CD8-positive, alpha-beta memory T cell (primary cell): Measurements from ENCODE around the gene PI3. TPM values are rescaled to one million over a fixed set of nuclear protein-coding genes. Genes with fewer than 3 reads are reported as not detected.
"Not testable (repeated sequence)": the region's sequence is repeated elsewhere in the genome, so short reads cannot be mapped to it uniquely, and the experiment has no call there.

Experiments used
- CTCF ChIA-PET: fragments of 350-600 bp; sonication (Branson Sonifier 250); formaldehyde crosslinking; loops from one replicate; lab custom pipeline; 2021; ENCODE audit warnings: antibody characterized with exemption; lab: Charles Lee
- POLR2A ChIA-PET: fragments of 350-600 bp; sonication (Branson Sonifier 250); formaldehyde crosslinking; loops from one replicate; lab custom pipeline; 2021; ENCODE audit warnings: antibody characterized with exemption; lab: Charles Lee
- DNase-seq, 5 donors: peaks; one replicate each; pipeline versions ENCODE4 v3.0.0 to v3.0.0-alpha.2; 2020 to 2022; ENCODE audit warnings: mixed read lengths in 1 of 5
- H3K27ac ChIP-seq: one replicate; pipeline ENCODE4 v1.7.0; 2013; ENCODE audit warnings: low read depth, mild to moderate bottlenecking, low read length, moderate library complexity
- H3K27me3 ChIP-seq: 2 replicates; pipeline ENCODE4 v1.7.0; 2013; ENCODE audit warnings: low read length, mild to moderate bottlenecking; ENCODE audit not compliant: insufficient read depth, poor library complexity, severe bottlenecking
- H3K36me3 ChIP-seq: 2 replicates; pipeline ENCODE4 v1.7.0; 2013; ENCODE audit warnings: mild to moderate bottlenecking, low read length, moderate library complexity; ENCODE audit not compliant: insufficient read depth
- H3K4me1 ChIP-seq: 2 replicates; pipeline ENCODE4 v1.7.0; 2013; ENCODE audit warnings: mild to moderate bottlenecking, low read length, moderate library complexity; ENCODE audit not compliant: insufficient read depth
- H3K4me3 ChIP-seq: 2 replicates; pipeline ENCODE4 v1.7.0; 2013; ENCODE audit warnings: mild to moderate bottlenecking, low read length
- H3K9me3 ChIP-seq: 2 replicates; pipeline ENCODE4 v1.7.0; 2013; ENCODE audit warnings: mild to moderate bottlenecking, low read length
- H3K27ac Mint-ChIP-seq, 8 donors: one replicate each; pipeline ENCODE4 v1.8.0; 2020 to 2021; ENCODE audit warnings: mixed read lengths in 8 of 8, mild to moderate bottlenecking in 6 of 8, inconsistent platforms in 3 of 8, moderate library complexity in 3 of 8
- H3K27me3 Mint-ChIP-seq, 2 donors: one replicate each; pipeline ENCODE4 v1.8.0; 2020 to 2021; ENCODE audit warnings: mixed read lengths in 2 of 2, mild to moderate bottlenecking in 1 of 2, moderate library complexity in 1 of 2
- H3K36me3 Mint-ChIP-seq, 3 donors: one replicate each; pipeline ENCODE4 v1.8.0; 2020 to 2021; ENCODE audit warnings: mixed read lengths in 3 of 3, inconsistent platforms in 1 of 3, mild to moderate bottlenecking in 1 of 3
- H3K4me1 Mint-ChIP-seq, 3 donors: one replicate each; pipeline ENCODE4 v1.8.0; 2020 to 2021; ENCODE audit warnings: mixed read lengths in 3 of 3, inconsistent platforms in 1 of 3, mild to moderate bottlenecking in 1 of 3
- H3K4me3 Mint-ChIP-seq, 7 donors: one replicate each; pipeline ENCODE4 v1.8.0; 2020 to 2021; ENCODE audit warnings: mixed read lengths in 7 of 7, mild to moderate bottlenecking in 6 of 7, moderate library complexity in 4 of 7, inconsistent platforms in 2 of 7
- H3K9me3 Mint-ChIP-seq, 5 donors: one replicate each; pipeline ENCODE4 v1.8.0; 2020 to 2022; ENCODE audit warnings: mixed read lengths in 5 of 5, mild to moderate bottlenecking in 3 of 5, moderate library complexity in 2 of 5, inconsistent platforms in 1 of 5
- polyA plus RNA-seq: library from polyadenylated mRNA; unstranded; fragments of 300-500 nt; fragmentation: Illumina TruSeq; gene quantifications from one replicate; pipeline ENCODE4 v1.2.3, GENCODE V29; 2021
- total RNA-seq, 2 experiments: library from RNA; stranded (reverse); gene quantifications; one replicate each; pipeline ENCODE4 v1.2.3, GENCODE V29; 2021

Gene PI3
- total and polyA plus RNA-seq, 3 experiments from 2014 or later: 0.42 TPM; not detected in 2

DNA sequence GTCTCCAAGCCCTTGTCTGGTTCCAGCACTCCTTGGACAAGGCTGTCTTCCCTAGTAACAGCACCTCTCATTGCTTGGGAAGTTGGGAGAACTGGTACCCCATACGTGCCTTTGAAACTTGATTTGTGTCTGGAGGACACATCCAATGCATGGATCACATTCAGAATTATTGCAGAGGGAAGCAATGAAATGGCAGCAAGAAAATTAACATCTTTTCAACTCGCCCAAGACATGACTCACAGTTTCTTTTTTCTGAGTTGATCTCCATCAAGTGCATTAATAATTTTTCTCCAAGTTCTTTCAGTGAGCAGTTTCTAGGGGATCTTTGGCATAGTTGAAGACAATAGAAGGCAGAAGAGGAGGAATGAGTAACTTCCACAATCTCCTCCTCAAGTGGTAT, 22.3 kb upstream of the PI3 start:
- H3K9me3 Mint-ChIP-seq: peaks cover 0 to 6% (median 5%) of the 10 kb centered on the region in 5 donors
- ChIA-PET CTCF (no interaction called here), POLR2A (no interaction called here)
- H3K4me3 Mint-ChIP-seq: no peak overlapping the region
- no peaks in the 10 kb centered on the region for H3K36me3 ChIP-seq
- DNase-seq: no peak
- peaks cover 0 to 3% (median 0%) of the 10 kb centered on the region in 3 donors for H3K36me3 Mint-ChIP-seq
- no peaks in the 10 kb centered on the region for H3K9me3 ChIP-seq
- H3K4me3 ChIP-seq: no peak overlapping the region
- H3K27me3 ChIP-seq: no peaks in the 10 kb centered on the region
- no peaks in the 10 kb centered on the region for H3K4me1 ChIP-seq
- H3K27me3 Mint-ChIP-seq: peaks cover 9 to 71% of the 10 kb centered on the region in 2 donors
- H3K4me1 Mint-ChIP-seq: no peaks in the 10 kb centered on the region
- H3K27ac Mint-ChIP-seq: no peak overlapping the region
- H3K27ac ChIP-seq: no peak overlapping the region

DNA sequence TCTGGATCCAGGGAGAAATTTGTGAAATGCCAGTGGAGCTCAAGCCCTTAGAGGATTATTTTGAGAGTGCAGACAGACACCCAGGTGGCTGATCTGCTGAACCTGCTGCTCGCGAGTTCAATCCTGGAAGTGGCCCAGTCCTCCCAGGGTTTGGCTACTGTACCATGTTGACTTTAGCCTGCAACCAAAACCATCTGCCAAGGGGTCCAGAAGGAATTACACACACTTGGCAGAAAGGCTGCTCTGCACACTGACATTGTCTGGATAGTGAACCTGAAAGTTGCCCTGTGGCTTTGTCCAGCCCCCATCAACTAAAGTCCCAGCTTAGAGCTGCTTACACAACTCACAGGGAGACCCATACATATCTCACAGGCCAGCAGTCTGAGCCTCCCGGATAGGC, 21.6 kb upstream of the PI3 start:
- H3K27me3 Mint-ChIP-seq: peaks cover 9 to 73% of the 10 kb centered on the region in 2 donors
- POLR2A ChIA-PET: no interaction called here
- CTCF ChIA-PET: no interaction called here

DNA sequence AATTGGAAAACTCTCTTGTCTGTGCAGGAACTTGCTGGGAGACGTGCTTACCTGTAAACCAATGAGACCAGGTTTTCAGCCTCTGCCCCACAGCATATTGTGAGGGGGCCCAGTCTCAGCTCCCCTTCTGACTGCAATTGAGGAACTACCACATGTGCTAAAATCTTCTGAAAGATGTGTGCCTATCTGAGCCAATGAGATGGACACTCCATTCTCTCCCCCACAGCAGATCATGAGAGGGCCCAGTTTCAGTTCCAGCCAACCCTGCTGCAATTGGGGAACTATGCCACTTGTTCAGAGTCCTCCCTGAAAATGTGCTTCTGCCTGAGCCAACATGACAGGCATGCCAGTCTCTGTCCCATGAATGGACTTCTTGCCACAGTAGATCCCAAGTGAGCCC, 20.9 kb upstream of the PI3 start:
- H3K27ac Mint-ChIP-seq: no peak overlapping the region
- no peaks in the 10 kb centered on the region for H3K4me1 ChIP-seq
- no peaks in the 10 kb centered on the region for H3K27me3 ChIP-seq
- H3K27ac ChIP-seq: no peak overlapping the region
- no peak for DNase-seq
- H3K4me3 ChIP-seq: no peak overlapping the region
- H3K9me3 Mint-ChIP-seq: peaks cover 5 to 17% (median 11%) of the 10 kb centered on the region in 5 donors
- peaks cover 9 to 75% of the 10 kb centered on the region in 2 donors for H3K27me3 Mint-ChIP-seq
- H3K4me3 Mint-ChIP-seq: no peak overlapping the region
- no peaks in the 10 kb centered on the region for H3K9me3 ChIP-seq
- no peaks in the 10 kb centered on the region for H3K4me1 Mint-ChIP-seq
- H3K36me3 ChIP-seq: no peaks in the 10 kb centered on the region
- H3K36me3 Mint-ChIP-seq: peaks cover 0 to 8% (median 2%) of the 10 kb centered on the region in 3 donors
- POLR2A ChIA-PET: no interaction called here
- CTCF ChIA-PET: no interaction called here

More for the DNA sequence above, 21.6 kb upstream of the PI3 start:
- H3K9me3 Mint-ChIP-seq: peaks cover 0 to 11% (median 5%) of the 10 kb centered on the region in 5 donors
- H3K36me3 Mint-ChIP-seq: peaks cover 0 to 3% (median 0%) of the 10 kb centered on the region in 3 donors
- DNase-seq: no peak
- Histone ChIP-seq H3K36me3 (no peaks in the 10 kb centered on the region), H3K27ac (no peak overlapping the region), H3K4me3 (no peak overlapping the region), H3K9me3 (no peaks in the 10 kb centered on the region), H3K4me1 (no peaks in the 10 kb centered on the region), H3K27me3 (no peaks in the 10 kb centered on the region)
- H3K4me1 Mint-ChIP-seq: no peaks in the 10 kb centered on the region
- H3K4me3 Mint-ChIP-seq: no peak overlapping the region
- no peak overlapping the region for H3K27ac Mint-ChIP-seq

DNA sequence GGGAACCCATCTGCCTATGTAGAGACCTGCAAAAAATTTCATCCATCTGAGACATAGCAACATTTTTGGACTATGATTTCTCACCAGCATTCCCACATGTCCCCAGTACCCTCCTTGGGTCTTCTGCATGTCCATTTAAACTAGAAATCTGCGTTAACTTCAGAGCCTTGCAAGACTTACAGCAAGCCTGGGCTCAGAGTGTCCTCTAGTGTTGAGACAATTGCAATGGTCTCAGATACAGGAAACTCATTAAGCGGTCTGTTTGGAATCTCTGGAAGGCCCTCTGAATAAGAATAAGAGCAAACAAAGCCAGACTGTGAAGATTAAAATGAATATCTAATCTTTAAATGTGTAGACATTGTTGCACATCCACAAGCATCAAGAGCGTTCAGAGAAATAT, 20.5 kb upstream of the PI3 start:
- Histone ChIP-seq H3K27ac (no peak overlapping the region), H3K9me3 (no peaks in the 10 kb centered on the region), H3K36me3 (no peaks in the 10 kb centered on the region), H3K27me3 (no peaks in the 10 kb centered on the region), H3K4me3 (no peak overlapping the region), H3K4me1 (no peaks in the 10 kb centered on the region)
- H3K4me3 Mint-ChIP-seq: no peak overlapping the region
- ChIA-PET POLR2A (no interaction called here), CTCF (no interaction called here)
- no peak overlapping the region for H3K27ac Mint-ChIP-seq
- no peaks in the 10 kb centered on the region for H3K4me1 Mint-ChIP-seq
- H3K9me3 Mint-ChIP-seq: peaks cover 9 to 21% (median 15%) of the 10 kb centered on the region in 5 donors
- peaks cover 0 to 11% (median 2%) of the 10 kb centered on the region in 3 donors for H3K36me3 Mint-ChIP-seq
- DNase-seq: no peak
- peaks cover 8 to 75% of the 10 kb centered on the region in 2 donors for H3K27me3 Mint-ChIP-seq

DNA sequence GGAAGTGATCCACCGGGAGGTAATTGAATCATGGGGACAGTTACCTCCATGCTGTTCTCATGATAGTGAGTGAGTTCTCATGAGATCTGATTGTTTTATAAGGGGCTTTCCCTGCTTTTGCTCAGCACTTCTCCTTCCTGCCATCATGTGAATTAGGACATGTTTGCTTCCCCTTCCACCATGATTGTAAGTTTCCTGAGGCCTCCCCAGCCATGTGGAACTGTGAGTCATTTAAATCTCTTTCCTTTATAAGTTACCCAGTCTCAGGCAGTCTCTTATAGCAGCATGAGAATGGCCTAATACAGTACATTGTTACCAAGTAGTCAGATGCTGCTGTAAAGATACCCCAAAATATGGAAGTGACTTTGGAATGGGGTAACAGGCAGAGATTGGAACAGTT, 19.9 kb upstream of the PI3 start:
- peaks cover 13 to 25% (median 17%) of the 10 kb centered on the region in 5 donors for H3K9me3 Mint-ChIP-seq
- H3K4me1 ChIP-seq, H3K4me3 Mint-ChIP-seq, H3K27ac Mint-ChIP-seq, H3K4me3 ChIP-seq, POLR2A ChIA-PET, CTCF ChIA-PET, H3K27ac ChIP-seq, DNase-seq, H3K36me3 ChIP-seq, H3K27me3 ChIP-seq, H3K4me1 Mint-ChIP-seq, H3K9me3 ChIP-seq: not testable (repeated sequence)
- H3K27me3 Mint-ChIP-seq: peaks cover 8 to 71% of the 10 kb centered on the region in 2 donors
- peaks cover 0 to 11% (median 2%) of the 10 kb centered on the region in 3 donors for H3K36me3 Mint-ChIP-seq

DNA sequence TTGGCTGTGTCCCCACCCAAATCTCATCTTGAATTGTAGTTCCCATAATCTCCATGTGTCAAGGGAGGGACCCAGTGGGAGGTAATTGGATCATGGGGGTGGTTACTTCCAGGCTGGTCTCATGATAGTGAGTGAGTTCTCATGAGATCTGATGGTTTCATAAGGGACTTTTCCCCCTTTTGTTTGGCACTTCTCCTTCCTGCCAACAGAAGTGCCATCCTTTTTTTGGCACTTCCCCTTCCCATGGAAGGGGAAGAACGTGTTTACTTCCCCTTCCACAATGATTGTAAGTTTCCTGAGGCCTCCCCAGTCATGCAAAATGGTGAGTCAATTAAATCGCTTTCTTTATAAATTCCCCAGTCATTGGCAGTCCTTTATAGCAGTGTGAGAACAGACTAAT, 18.0 kb upstream of the PI3 start:
- no peak overlapping the region for H3K4me3 ChIP-seq
- no peaks in the 10 kb centered on the region for H3K9me3 ChIP-seq
- no peak overlapping the region for H3K4me3 Mint-ChIP-seq
- H3K9me3 Mint-ChIP-seq: peaks cover 14 to 35% (median 30%) of the 10 kb centered on the region in 5 donors
- H3K4me1 ChIP-seq: no peaks in the 10 kb centered on the region
- CTCF ChIA-PET: no interaction called here
- H3K36me3 Mint-ChIP-seq: peaks cover 0 to 22% (median 2%) of the 10 kb centered on the region in 3 donors
- DNase-seq: no peak
- H3K27me3 ChIP-seq: no peaks in the 10 kb centered on the region
- no peak overlapping the region for H3K27ac Mint-ChIP-seq
- no peaks in the 10 kb centered on the region for H3K4me1 Mint-ChIP-seq
- peaks cover 11 to 80% of the 10 kb centered on the region in 2 donors for H3K27me3 Mint-ChIP-seq
- no peak overlapping the region for H3K27ac ChIP-seq
- no peaks in the 10 kb centered on the region for H3K36me3 ChIP-seq
- POLR2A ChIA-PET: no interaction called here

DNA sequence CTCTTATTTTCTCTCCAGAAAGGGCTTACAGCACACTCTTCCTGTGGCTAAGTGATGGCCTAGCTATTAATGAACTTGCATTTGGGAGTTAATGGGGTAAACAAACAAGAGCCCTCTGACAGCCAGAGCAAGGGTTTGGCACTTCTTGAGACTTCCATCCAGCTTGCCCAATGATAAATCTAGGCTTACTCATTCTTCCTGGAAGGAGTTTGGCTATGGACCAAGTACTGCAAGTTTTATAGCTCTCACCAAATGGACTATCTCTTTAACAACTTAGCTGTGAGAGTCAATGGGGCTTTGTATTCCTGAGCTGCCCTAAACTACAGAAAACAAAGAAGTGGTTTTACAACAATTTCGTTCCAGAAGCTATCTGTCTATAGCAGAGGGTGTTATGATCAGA, 16.7 kb upstream of the PI3 start:
- H3K9me3 ChIP-seq: no peaks in the 10 kb centered on the region
- H3K36me3 ChIP-seq: no peaks in the 10 kb centered on the region
- H3K27me3 Mint-ChIP-seq: peaks cover 19 to 79% of the 10 kb centered on the region in 2 donors
- H3K9me3 Mint-ChIP-seq: peaks cover 22 to 47% (median 38%) of the 10 kb centered on the region in 5 donors
- POLR2A ChIA-PET: no interaction called here
- no peak overlapping the region for H3K27ac Mint-ChIP-seq
- peaks cover 0 to 33% (median 2%) of the 10 kb centered on the region in 3 donors for H3K36me3 Mint-ChIP-seq
- no peaks in the 10 kb centered on the region for H3K4me1 ChIP-seq
- no peak overlapping the region for H3K4me3 ChIP-seq
- no peaks in the 10 kb centered on the region for H3K4me1 Mint-ChIP-seq
- no peak overlapping the region for H3K4me3 Mint-ChIP-seq
- CTCF ChIA-PET: no interaction called here
- DNase-seq: no peak
- no peaks in the 10 kb centered on the region for H3K27me3 ChIP-seq
- no peak overlapping the region for H3K27ac ChIP-seq

DNA sequence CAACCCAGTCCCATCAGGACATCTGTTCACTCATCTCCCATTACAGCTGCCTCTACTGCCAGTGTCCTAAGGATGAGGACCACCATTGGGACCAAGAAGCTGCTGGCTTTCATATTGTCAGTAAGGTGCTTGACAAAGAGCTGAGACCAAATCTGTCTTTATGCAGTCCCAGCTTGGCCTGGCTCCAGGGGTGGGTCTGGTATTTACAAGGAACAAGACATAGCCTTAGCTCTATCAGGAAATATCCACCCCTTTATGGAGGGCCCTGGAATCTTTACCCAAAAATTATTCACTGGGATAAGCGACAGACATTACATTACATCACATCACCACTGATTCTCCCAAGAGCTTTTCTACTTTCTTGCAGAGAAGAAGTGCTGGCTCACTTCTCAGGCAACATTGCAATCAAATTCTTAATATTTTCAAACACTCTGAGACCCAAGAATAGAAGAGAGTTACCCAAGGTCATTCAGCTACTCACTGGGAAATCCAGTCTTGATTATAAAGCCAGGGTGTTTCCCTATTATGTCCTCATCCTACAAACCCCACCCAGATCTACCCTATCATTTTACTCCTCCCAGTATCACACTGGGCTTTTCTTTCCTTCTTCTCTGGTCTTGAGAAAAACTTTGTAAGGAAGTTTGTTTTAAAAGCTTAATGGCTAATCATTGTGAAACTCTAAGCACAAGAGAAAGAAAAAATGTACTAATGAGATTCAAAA, 11.5 kb upstream of the PI3 start:
- ChIA-PET CTCF (no interaction called here), POLR2A (no interaction called here)
- Histone ChIP-seq H3K4me1 (no peaks in the 10 kb centered on the region), H3K36me3 (no peaks in the 10 kb centered on the region), H3K4me3 (no peak overlapping the region), H3K9me3 (no peaks in the 10 kb centered on the region), H3K27me3 (no peaks in the 10 kb centered on the region), H3K27ac (no peak overlapping the region)
- peaks cover 34 to 62% (median 46%) of the 10 kb centered on the region in 5 donors for H3K9me3 Mint-ChIP-seq
- H3K4me1 Mint-ChIP-seq: no peaks in the 10 kb centered on the region
- H3K36me3 Mint-ChIP-seq: peaks cover 0 to 35% (median 2%) of the 10 kb centered on the region in 3 donors
- H3K27me3 Mint-ChIP-seq: peaks cover 47 to 83% of the 10 kb centered on the region in 2 donors
- H3K4me3 Mint-ChIP-seq: no peak overlapping the region
- H3K27ac Mint-ChIP-seq: no peak overlapping the region
- no peak for DNase-seq
